HG02623 (cell line): Measurements from ENCODE around the gene MFRP.

ENCODE experiments used
- ATAC-seq: cut with Tn5 transposase; IDR thresholded peaks from one replicate; pipeline ENCODE4 v1.9.1; 2021; ENCODE audit warnings: moderate library complexity; ENCODE audit not compliant: unreplicated experiment

MFRP gene

GRCh38 chr11:119373059-119373920 lies 26.8 kb upstream of the MFRP start:
- no peak for ATAC-seq

DNA sequence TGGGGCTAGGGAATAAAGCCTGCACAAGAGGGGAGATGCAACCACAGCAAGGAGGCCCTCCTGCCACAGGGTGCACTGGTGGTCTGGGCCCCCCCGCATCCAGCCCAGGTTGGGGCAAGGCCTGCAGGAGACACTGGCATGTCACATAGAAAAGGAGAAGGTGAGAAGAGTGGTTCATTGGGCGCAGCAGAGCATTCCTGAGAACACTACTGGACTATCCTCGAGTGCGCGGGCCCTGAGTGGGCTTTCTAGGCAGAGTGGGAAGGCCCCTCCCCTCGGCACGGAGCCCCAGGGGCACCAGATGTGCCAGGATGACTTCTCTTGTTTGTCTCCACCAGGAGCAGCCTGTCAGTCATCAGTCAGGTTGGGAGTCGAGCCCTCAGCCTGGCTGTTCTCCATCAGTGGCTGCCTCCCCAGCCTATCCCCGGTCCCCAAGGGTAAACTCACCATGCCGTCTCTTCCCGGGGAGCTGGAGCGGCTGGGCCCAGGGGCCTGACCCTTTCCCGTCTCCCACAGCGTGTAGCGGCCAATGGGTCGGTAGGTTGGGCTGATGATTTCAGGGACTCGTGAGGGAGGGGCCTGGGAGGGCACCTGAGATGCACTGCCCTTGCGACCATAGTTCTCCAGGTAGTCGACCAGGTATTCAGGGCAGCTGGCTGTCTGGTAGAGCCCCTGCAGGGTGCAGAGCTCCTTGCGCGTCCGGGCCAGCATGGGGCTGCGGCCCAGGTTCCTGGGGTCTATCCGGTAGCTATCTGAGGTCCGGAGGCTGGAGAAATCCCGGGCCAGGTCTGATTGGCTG lies 26.0 kb upstream of the MFRP start:
- no peak for ATAC-seq

GRCh38 chr11:119371778-119372182 lies 25.3 kb upstream of the MFRP start:
- ATAC-seq = no peak

DNA sequence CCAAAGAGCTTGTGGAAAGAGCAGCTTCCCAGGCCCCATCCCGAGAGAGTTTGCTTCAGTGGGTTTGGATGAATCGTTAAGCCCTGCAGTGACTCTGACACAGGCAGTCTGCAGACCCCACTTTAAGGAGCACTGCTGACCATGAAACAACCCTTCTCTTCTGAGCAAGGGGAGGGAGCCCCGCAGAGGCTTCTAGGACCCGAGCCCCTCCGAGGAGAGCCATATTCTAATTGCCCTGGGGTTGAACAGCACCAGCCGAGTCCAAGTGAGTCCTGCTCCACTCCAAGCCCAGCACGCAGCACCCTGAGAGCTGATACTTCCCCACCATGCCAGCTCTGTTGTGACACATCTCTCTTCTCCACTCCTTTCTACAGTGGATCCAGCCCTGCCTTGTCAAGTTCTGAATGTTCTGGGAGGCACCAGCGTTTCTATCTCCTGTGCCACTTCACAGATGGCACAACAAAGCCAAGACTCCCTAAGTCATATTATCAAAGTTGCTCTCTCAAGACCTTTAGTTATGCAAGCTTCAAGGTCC lies 24.6 kb upstream of the MFRP start:
- ATAC-seq = no peak

DNA sequence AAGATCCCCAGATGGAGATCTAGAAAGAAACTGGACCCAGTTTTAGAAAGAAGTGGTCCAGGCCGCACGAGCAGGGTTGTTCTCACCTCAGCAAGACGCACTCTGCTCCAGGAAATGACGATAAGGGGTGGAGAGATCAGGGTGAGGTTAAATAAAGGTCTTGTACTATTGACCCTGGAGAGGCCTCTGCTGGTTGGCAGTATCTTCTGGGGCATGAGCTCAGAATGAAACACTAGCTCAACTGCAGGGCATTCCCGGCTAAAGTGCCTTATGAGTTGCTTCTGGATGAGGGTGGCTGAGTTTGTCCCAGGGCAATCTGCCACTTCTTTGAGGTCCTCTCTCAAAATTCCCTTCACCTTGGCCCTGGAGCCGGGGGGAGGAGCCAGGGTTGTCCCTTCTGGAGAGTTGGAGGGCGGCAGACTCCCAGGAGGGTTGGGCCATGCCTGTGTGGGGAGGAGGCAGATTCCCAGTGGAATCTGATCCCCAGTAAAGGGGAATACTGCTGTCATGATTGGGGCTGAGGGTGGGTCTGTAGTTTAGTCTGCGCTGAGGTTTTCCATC lies 24.1 kb upstream of the MFRP start:
- ATAC-seq = no peak

- no peak for ATAC-seq
Observed at GRCh38 chr11:119369132-119369925, 22.8 kb upstream of the MFRP start.

DNA sequence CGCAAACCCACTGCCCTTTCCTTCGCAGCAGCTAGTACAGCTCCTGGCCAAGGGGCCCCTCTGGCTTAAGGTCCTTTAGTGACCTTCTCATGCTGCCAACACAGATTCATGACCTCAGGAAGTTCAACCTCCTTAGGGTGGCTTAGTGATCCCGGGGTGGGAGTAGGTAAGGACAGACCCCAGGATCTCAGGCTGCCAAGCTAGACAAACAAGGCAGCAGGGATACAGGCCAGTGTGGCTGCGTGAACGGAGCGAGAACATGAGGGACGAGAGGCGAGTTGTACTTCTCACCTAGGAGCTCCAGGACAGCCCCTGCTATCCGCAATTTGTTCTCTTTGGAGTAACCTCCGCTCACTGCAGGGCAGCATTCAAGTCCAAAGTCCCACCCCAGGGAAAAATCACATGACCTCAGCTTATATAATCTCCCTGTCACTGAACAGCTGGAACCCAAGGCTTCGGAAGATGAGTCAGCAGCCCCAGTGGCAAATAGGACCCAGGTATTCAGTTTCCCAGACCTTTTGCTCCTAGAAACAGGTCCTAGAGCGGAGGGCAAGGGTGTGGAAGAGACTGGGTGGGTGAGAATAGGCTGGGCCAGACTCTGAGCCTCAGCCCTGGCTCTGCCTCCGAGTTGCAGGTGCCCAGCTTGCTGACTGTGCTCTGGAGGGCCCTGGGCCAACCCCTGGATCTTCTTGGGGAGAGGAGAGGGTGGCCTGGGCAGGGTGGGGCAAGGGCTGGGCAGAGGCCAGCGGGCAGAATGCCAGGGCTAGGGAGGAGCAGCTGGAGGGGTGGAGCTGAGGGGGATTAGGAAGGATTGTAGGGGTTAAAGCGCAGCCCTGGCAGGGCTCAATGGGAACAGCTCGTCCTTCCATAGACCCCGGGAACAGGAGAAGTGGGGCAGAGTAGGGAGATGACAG lies 21.9 kb upstream of the MFRP start:
- ATAC-seq = no peak

DNA sequence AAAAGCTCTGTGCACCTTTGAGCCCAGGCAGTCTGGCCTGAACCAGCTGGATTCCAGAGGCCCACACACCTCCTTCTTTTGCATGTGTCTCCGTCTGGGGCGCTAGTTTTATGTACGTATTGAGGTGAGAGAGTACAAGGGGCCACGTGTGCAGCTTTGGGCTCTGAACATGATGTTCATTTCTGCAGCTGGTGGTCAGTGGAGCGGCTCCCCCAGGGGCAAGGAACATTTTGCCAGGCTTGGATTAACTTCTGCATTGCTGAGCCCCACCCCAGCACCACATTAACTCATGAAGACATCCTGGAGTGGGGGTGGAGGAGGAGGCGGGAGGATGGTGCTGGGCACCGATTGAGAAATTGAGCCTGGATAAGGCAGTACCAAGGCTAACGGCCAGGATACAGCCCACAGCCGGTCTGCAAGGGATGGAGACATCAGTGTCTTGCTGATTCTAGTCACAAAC lies 21.2 kb upstream of the MFRP start:
- ATAC-seq = no peak

- ATAC-seq = no peak
Observed at GRCh38 chr11:119366690-119367620, 20.4 kb upstream of the MFRP start.

DNA sequence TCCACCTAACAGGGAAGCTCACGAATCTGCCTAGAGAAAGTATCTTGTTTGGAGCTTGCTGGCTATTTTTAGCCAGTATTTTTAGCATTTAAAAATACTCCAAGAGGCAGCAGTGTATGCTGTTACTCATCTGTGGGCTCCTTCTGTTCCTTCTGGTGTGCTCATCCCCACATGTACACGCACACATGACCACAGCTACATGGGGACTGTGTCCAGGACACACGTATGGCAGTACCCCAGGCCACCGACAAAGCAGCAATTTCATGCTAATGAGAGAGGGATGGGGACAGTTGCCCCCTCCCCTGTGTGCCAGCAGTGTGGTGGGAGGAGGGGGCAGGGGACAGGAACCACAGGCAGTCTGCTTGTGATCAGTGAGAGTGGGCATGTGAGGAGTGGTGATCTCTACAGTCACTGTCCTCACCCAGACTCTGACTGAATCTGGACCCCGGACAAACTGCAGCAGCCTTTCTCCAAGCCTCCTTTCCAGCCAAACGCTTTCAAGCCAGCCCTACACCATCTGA lies 18.6 kb upstream of the MFRP start:
- ATAC-seq = no peak

- no peak for ATAC-seq
Observed at GRCh38 chr11:119363851-119364590, 17.5 kb upstream of the MFRP start.

DNA sequence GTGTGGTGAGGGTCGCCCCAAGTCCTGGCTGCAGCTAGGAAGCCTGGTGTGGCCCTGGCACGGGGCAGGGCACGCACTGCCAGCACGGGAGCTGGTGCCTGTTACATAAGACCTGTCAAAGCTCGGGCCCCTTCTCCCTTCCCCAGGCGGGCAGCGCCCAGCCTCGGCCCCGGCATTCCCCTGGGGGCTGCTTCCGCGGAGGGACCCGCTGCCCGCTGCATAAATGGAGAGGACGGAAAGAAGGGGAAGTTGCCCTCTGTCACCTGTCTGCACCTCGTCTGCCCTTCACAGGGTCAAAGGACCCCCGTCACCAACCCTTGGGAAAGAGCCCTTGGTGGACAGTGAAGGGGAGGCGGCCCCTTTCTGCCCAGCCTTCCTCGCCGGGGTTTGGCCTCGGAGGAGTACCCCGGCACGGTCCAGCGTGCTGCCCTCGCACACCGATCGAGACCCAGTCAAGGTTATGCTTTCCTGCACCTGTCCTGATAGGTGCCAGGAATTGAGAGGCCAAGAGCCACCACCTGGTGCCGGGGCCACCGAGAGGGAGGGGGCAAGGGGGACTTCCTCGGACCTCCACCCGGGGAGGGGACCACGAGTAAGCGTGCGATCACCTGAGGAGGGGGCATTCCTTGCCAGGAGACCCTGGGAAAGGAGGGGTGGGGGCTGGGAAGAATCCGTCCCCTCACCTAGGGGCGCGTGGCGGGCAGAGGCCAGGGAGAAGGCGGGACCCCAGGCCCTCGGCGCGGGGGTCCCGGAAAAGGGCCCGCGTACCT lies 16.8 kb upstream of the MFRP start:
- ATAC-seq = no peak

- ATAC-seq = no peak
Observed at GRCh38 chr11:119362741-119363080, 16.2 kb upstream of the MFRP start.

- no peak for ATAC-seq
Observed at GRCh38 chr11:119361941-119362725, 15.6 kb upstream of the MFRP start.

DNA sequence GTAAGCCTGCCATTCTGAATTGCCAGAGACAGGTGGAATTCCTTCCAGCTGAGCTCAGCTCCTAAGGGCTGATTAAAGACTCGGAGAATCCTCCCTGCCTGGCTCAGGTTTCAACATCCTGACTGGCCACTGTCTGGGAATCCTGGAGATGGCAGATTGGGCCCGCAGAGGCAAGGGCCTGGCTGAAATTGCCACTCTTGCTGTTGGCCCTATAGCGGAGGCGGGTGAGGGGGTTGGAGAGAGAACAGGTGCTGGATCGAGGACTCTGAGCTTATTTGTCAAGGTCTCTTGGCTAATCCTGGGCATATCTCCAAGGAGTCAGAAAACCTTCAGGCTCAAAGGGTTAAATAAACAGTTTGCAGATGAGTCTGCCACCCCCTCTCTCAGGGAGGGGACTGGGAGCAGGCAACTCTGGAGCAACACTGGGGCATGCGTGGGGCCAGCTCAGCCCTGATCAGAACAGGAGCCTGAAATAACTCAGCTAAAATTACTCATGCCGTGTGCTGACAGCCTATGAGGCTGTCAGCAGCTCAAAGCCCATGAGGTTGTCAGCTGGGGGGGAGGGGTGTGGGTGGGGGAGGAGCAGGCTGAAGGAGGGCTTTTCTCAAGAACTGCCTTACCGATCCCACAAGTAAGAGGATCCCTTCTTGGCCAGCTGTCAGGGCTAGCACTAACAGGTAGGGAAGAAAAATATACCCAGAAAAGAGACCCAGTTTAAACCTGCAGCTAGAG lies 14.7 kb upstream of the MFRP start:
- no peak for ATAC-seq
